AG04450 (cell line): ENCODE results near the gene CLEC3B. TPM values are rescaled to one million over a fixed set of nuclear protein-coding genes. Genes with fewer than 3 reads are reported as not detected.

Experiments
- CTCF ChIA-PET: fragments of 300-600, 350-600 bp; formaldehyde crosslinking; extraction: SDS; loops from one replicate; lab custom pipeline; 2022; ENCODE audit warnings: antibody characterized with exemption, inconsistent platforms; lab: Charles Lee
- POLR2A ChIA-PET: fragments of 350-600 bp; formaldehyde crosslinking; extraction: SDS; loops from one replicate; lab custom pipeline; 2021; ENCODE audit warnings: antibody characterized with exemption, inconsistent platforms; lab: Yijun Ruan, JAX
- DNase-seq: peaks from one replicate; pipeline ENCODE4 v3.0.0-alpha.2; 2011; ENCODE audit warnings: low read depth, low spot score
- H3K27ac ChIP-seq: one replicate; pipeline ENCODE4 v1.5.1; 2012; ENCODE audit warnings: low read depth, low read length, control low read depth
- H3K27me3 ChIP-seq: one replicate; pipeline ENCODE4 v1.6.0; 2012; ENCODE audit warnings: low read length; ENCODE audit not compliant: control insufficient read depth, insufficient read depth
- H3K4me3 ChIP-seq: 2 replicates; pipeline ENCODE4 v1.5.1; 2011; ENCODE audit warnings: mild to moderate bottlenecking, low read depth, low read length, control low read depth
- H3K9me3 ChIP-seq: 2 replicates; pipeline ENCODE4 v1.5.1; 2012; ENCODE audit warnings: low read length; ENCODE audit not compliant: control insufficient read depth, insufficient read depth
- CTCF ChIP-seq: IDR thresholded peaks from 2 replicates; pipeline ENCODE4 v1.5.1; 2011; ENCODE audit warnings: low read depth, low read length, control low read depth, inconsistent platforms
- polyA plus RNA-seq: library from polyadenylated mRNA; depleted of rRNA; stranded (reverse); fragments of >200 nt; gene quantifications from 2 replicates; pipeline ENCODE4 v1.2.3, GENCODE V29; 2011

CLEC3B gene
- polyA plus RNA-seq, 1 experiment: 4.3 TPM

GRCh38 chr3:45023675-45024074 is 2.4 kb upstream of the CLEC3B start:
- Histone ChIP-seq H3K9me3 (no peaks in the 10 kb centered on the region), H3K4me3 (no peak overlapping the region), H3K27ac (no peak overlapping the region), H3K27me3 (no peaks in the 10 kb centered on the region)
- no peak for DNase-seq
- ChIA-PET POLR2A (interaction anchor here (1.2 kb wide), 1 partner anchor 12 kb away, joined by 6 read pairs; no protein-coding TSS in a partner anchor), CTCF (no interaction called here)
- no peak for TF ChIP-seq CTCF

- no peak for TF ChIP-seq CTCF
- Histone ChIP-seq H3K9me3 (peaks cover under 1% of the 10 kb centered on the region), H3K27me3 (no peaks in the 10 kb centered on the region), H3K27ac (no peak overlapping the region), H3K4me3 (no peak overlapping the region)
- POLR2A ChIA-PET: no interaction called here
- DNase-seq: no peak
- CTCF ChIA-PET: no interaction called here
Observed at GRCh38 chr3:45024542-45025255, 1.4 kb upstream of the CLEC3B start.

- no peak for DNase-seq
- no peak overlapping the region for H3K4me3 ChIP-seq
- no peak overlapping the region for H3K27ac ChIP-seq
- no peak for TF ChIP-seq CTCF
- POLR2A ChIA-PET: no interaction called here
- CTCF ChIA-PET: interaction anchor here (1.9 kb wide), 1 partner anchor 12 kb away, joined by 7 read pairs; no protein-coding TSS in a partner anchor
- H3K27me3 ChIP-seq: no peaks in the 10 kb centered on the region
- H3K9me3 ChIP-seq: peaks cover 4% of the 10 kb centered on the region
Observed at GRCh38 chr3:45026957-45027356, 854 bp downstream of the CLEC3B start.

GRCh38 chr3:45027441-45027840 is 1.3 kb downstream of the CLEC3B start:
- H3K9me3 ChIP-seq: peaks cover 4% of the 10 kb centered on the region
- ChIA-PET CTCF (interaction anchor here (1.9 kb wide), 1 partner anchor 11 kb away, joined by 7 read pairs; no protein-coding TSS in a partner anchor), POLR2A (no interaction called here)
- no peaks in the 10 kb centered on the region for H3K27me3 ChIP-seq
- H3K4me3 ChIP-seq: no peak overlapping the region
- TF ChIP-seq CTCF: no peak
- DNase-seq: no peak
- peak overlapping the region; percentile 39 for H3K27ac ChIP-seq

- Histone ChIP-seq H3K27me3 (no peaks in the 10 kb centered on the region), H3K4me3 (no peak overlapping the region), H3K27ac (no peak overlapping the region), H3K9me3 (peaks cover 4% of the 10 kb centered on the region)
- ChIA-PET POLR2A (interaction anchor here (0.6 kb wide), 1 partner anchor 180 kb away, joined by 3 read pairs; no protein-coding TSS in a partner anchor), CTCF (no interaction called here)
- no peak for DNase-seq
- TF ChIP-seq CTCF: no peak
Observed at GRCh38 chr3:45029216-45029615, 3.1 kb downstream of the CLEC3B start.
